Brain microvascular endothelial cell (primary cell): ENCODE data around the gene PCDHGB5.
A peak's percentile ranks its signal among the peaks of the same experiment; 100 is the strongest.

Experiments used
- DNase-seq: peaks from one replicate; pipeline ENCODE4 v3.0.0-alpha.2; 2020
- H3K27ac ChIP-seq: fragments of 250-450 bp; sonication (Bioruptor Pico); 2 replicates; pipeline ENCODE4 v1.5.1; 2020; ENCODE audit warnings: mild to moderate bottlenecking, moderate library complexity
- H3K27me3 ChIP-seq: fragments of 250-450 bp; sonication (Bioruptor Pico); replicated peaks from 2 replicates; pipeline ENCODE4 v1.5.1; 2020; ENCODE audit warnings: mild to moderate bottlenecking
- H3K36me3 ChIP-seq: fragments of 250-450 bp; sonication (Bioruptor Pico); replicated peaks from 2 replicates; pipeline ENCODE4 v1.5.1; 2020; ENCODE audit warnings: mild to moderate bottlenecking
- H3K4me3 ChIP-seq: 2 replicates; pipeline ENCODE4 v1.5.1; 2011; ENCODE audit warnings: low read depth, mild to moderate bottlenecking, control low read depth, low read length, moderate library complexity
- in situ Hi-C: cut with HindIII; loops from 2 replicates; pipeline ENCODE4 v1.10.0; 2017; ENCODE audit warnings: low sequenced_read_pairs, low pct_ligation_motif_present
- TF ChIP-seq, protein P1 (sequence below): IDR thresholded peaks from 2 replicates; pipeline ENCODE4 v1.5.1; 2011; ENCODE audit warnings: low read depth, mild to moderate bottlenecking, moderate library complexity, low read length, control low read depth, inconsistent platforms; ENCODE audit errors: missing control alignments

PCDHGB5 gene

GRCh38 chr5:141356133-141356532 lies 41.6 kb upstream of the PCDHGB5 start:
- Histone ChIP-seq H3K27ac (no peak overlapping the region), H3K36me3 (no peaks in the 10 kb centered on the region), H3K27me3 (no peaks in the 10 kb centered on the region), H3K4me3 (no peak overlapping the region)
- no peak for DNase-seq
- in situ Hi-C loops = no loop called here
- TF ChIP-seq, protein P1, sequence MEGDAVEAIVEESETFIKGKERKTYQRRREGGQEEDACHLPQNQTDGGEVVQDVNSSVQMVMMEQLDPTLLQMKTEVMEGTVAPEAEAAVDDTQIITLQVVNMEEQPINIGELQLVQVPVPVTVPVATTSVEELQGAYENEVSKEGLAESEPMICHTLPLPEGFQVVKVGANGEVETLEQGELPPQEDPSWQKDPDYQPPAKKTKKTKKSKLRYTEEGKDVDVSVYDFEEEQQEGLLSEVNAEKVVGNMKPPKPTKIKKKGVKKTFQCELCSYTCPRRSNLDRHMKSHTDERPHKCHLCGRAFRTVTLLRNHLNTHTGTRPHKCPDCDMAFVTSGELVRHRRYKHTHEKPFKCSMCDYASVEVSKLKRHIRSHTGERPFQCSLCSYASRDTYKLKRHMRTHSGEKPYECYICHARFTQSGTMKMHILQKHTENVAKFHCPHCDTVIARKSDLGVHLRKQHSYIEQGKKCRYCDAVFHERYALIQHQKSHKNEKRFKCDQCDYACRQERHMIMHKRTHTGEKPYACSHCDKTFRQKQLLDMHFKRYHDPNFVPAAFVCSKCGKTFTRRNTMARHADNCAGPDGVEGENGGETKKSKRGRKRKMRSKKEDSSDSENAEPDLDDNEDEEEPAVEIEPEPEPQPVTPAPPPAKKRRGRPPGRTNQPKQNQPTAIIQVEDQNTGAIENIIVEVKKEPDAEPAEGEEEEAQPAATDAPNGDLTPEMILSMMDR = no peak

DNA sequence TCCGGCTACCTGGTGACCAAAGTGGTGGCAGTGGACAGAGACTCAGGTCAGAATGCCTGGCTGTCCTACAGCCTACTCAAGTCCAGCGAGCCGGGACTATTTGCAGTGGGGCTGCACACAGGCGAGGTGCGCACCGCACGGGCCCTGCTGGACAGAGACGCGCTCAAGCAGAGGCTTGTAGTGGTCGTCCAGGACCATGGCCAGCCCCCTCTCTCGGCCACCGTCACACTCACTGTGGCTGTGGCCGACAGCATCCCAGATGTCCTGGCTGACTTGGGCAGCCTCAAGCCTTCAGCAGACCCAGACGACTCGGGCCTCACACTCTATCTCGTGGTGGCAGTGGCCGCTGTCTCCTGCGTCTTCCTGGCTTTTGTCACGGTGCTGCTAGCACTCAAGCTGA lies 40.8 kb upstream of the PCDHGB5 start:
- Histone ChIP-seq H3K27me3 (no peaks in the 10 kb centered on the region), H3K4me3 (no peak overlapping the region), H3K36me3 (no peaks in the 10 kb centered on the region), H3K27ac (no peak overlapping the region)
- TF ChIP-seq, protein P1 = no peak
- in situ Hi-C loops = no loop called here
- DNase-seq = no peak

DNA sequence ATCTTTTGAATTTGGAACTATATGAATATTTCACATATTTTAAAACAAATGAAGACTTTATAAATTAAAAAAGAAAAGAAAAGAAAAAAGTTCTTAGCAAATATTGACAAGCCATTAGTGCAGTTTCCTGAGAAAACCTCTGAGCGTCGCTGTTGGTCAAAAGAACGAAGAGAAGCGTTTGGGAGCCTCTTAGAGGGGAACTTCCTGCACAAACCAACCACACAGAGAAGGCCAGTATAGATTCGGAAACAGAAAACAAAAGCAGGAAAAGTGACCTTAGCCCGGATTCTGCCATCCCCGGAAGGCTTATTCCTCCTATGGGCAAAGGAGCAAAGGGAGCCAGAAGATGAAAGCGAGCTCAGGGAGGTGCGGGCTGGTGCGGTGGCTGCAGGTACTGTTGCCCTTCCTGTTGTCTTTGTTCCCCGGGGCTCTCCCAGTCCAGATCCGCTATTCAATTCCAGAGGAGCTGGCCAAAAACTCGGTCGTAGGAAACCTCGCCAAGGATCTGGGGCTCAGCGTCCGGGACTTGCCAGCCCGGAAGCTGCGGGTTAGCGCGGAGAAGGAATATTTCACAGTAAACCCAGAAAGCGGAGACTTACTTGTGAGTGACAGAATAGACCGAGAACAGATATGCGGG lies 37.8 kb upstream of the PCDHGB5 start, which contains the start of gene PCDHGB2:
PCDHGB2 (plus strand) TSS at position 205 of the 637 bp plus-strand sequence; CDS start at position 347, 142 bp downstream.
- H3K36me3 ChIP-seq = no peaks in the 10 kb centered on the region
- DNase-seq = no peak
- in situ Hi-C loops = no loop called here
- peaks cover 5% of the 10 kb centered on the region for H3K27me3 ChIP-seq
- H3K27ac ChIP-seq = no peak within 1 kb of the TSS
- peak within 1 kb of the TSS; percentile 40 for H3K4me3 ChIP-seq
- TF ChIP-seq, protein P1 = peak; percentile 48

DNA sequence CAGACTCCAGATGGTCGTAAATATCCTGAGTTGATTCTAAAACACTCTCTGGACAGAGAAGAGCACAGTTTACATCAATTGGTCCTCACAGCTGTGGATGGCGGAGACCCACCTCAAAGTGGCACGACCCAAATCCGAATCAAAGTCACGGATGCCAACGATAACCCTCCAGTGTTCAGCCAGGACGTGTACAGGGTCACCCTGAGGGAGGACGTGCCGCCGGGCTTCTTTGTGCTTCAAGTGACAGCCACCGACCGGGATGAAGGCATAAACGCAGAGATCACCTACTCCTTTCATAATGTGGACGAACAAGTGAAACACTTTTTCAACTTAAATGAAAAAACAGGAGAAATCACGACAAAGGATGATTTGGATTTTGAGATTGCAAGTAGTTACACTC lies 37.1 kb upstream of the PCDHGB5 start:
- no peaks in the 10 kb centered on the region for H3K36me3 ChIP-seq
- in situ Hi-C loops = no loop called here
- peaks cover 5% of the 10 kb centered on the region for H3K27me3 ChIP-seq
- no peak for DNase-seq
- H3K4me3 ChIP-seq = no peak overlapping the region
- TF ChIP-seq, protein P1 = no peak
- H3K27ac ChIP-seq = no peak overlapping the region

DNA sequence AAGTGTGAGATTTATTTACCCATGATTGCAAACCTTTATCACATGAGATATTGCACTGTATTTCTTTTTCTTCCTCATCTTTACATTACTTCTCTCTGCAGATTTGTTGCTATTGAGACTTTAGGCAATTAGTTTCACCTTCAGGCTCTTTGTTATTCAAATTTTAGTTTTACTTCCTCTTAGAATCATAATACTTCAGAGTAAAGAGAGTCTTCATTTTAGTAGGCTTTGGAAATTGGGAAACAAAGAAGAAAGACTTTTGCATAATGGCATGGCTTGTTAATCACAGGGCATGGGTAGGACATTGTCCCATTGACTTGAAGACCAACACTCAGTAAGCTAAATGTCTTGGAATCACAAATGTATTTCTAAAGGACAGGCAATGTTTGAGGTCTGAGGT lies 35.0 kb upstream of the PCDHGB5 start:
- Histone ChIP-seq H3K36me3 (no peaks in the 10 kb centered on the region), H3K27ac (no peak overlapping the region), H3K27me3 (peaks cover 8% of the 10 kb centered on the region), H3K4me3 (no peak overlapping the region)
- no peak for DNase-seq
- in situ Hi-C loops = no loop called here
- TF ChIP-seq, protein P1 = no peak

GRCh38 chr5:141363952-141364660 lies 33.6 kb upstream of the PCDHGB5 start, which contains the start of gene PCDHGA5:
Gene PCDHGA5 (plus strand): TSS chr5:141364162. CDS start chr5:141364331, 169 bp downstream.
- Histone ChIP-seq H3K4me3 (no peak within 1 kb of the TSS), H3K36me3 (no peaks in the 10 kb centered on the region), H3K27me3 (peaks cover 8% of the 10 kb centered on the region), H3K27ac (no peak within 1 kb of the TSS)
- TF ChIP-seq, protein P1 = peak; percentile 29
- in situ Hi-C loops = no loop called here
- DNase-seq = no peak
